ENCODE results near the gene LGI2. TPM values are rescaled to one million over a fixed set of nuclear protein-coding genes. Genes with fewer than 3 reads are reported as not detected.
A peak's percentile ranks its signal among the peaks of the same experiment; 100 is the strongest.
"Not testable (repeated sequence)": the region's sequence is repeated elsewhere in the genome, so short reads cannot be mapped to it uniquely, and the experiment has no call there.

The LGI2 gene
- polyA plus RNA-seq, 4 donors, result 23.6 to 32.3 (median 25.0) TPM

DNA sequence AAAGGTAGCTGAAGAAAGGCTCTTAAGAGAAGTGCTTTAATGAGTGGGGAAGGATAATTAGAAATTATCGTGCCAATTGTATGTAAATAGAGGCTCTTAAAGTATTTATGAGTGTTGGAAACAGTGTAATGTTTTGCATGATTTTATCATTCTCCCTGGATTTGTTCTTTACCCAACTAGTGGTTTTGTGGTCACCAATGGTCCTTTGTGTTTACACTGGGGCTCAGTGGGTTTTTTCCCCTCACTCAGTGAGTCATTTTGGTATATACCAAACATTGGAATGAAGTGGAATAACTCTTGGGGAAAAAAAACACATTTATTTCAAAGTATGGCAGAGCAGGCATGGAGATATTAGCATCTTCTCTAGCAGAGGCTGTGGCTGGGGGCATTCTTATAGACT is 20.8 kb upstream of the LGI2 start:
- DNase-seq (ENCODE audit: low read depth in 4 of 4, low spot score in 2 of 4), result no peak

DNA sequence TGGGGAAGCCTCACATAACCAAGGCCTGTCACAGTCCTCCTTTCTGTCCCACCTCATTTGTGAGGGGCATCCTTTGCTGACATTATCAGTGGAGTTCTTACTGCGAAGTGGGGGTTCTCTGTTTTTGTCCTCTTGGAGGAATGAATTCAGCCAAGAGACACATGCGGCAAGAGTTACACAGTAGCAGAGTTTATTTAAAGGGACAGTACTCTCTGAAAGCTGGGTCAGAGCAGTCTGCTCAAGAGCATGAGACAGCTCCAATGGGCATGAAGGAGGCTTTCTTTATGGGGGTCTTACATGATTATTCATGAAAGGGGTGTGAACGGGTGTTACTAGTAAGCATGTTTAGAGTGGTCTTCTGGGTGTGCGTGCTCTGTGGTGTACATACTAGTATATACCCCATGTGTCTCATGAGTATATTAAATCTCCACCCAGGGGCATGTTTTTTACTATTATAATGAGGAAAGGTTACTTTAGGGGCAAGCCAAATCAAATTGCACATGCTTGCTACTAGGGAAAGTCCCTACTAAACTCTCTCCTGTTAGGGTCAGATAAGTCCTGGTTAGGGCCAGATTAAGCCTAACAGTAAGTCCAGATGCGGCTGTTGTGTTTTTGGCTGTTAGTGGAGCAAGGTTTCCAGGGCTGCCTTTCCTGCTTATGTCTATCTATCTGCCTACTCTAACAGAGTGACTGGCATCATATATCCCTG is 19.8 kb upstream of the LGI2 start:
- no peak for DNase-seq (ENCODE audit: low read depth in 4 of 4, low spot score in 2 of 4)

DNA sequence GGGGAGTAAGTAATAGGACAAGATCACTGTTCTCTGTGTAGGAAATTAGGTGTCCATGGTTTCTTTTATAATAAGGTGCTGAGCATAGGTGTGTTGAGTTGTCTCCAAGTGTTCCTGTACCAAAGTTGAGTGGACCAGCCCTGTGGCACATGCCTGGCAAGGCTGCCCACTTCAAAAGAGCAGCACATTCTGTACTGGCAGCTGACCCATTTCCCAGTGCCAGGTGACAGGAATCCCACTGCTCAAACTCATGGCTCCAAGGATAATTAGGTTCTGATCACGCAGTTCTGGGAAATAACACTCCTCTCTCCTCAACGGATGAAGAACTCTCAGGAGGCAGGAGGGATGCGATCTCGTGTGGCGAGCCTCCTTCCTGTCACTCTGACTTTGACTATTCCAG is 12.8 kb upstream of the LGI2 start:
- no peak for DNase-seq (ENCODE audit: low read depth in 4 of 4, low spot score in 2 of 4)

DNA sequence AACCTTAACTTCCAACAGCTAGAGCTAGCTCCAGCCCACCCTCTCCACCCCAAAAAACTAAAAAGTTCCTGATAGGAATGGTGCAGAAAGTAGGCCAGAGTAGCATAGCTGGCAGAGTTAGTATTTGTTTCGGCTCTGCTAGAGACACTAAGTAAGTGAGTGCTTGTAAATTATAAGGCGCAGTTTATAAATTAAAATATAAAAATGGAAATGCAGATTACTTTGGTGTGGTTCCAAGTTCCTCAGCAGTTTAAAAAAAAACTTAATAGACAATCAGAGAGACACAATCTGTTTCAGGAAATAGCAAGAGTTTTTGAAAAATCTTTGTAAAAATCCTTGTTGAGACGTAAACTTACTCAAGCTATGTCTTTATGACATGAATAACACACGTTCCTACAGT is 2.8 kb upstream of the LGI2 start:
- DNase-seq (ENCODE audit: low read depth in 4 of 4, low spot score in 2 of 4), result no peak

DNA sequence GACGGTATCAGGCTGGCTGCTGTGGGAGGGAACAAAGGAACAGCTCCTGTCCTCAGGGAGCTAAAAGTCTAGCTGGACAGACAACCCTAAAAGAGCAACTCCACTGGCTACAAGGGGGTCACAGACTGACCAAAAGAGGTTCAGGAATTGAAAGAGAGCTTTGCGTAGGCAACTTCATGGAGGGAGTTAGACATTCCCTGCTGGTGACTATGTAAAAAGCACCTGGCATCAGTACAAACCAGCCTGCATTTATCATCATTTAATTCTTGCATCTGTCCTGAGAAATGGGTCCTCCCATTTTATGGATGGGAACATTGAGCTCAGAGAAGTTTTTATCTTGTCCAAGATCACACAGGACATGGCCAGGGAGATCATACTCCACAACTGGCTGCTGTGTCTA is 1.4 kb upstream of the LGI2 start:
- DNase-seq (ENCODE audit: low read depth in 4 of 4, low spot score in 2 of 4), result no peak

DNA sequence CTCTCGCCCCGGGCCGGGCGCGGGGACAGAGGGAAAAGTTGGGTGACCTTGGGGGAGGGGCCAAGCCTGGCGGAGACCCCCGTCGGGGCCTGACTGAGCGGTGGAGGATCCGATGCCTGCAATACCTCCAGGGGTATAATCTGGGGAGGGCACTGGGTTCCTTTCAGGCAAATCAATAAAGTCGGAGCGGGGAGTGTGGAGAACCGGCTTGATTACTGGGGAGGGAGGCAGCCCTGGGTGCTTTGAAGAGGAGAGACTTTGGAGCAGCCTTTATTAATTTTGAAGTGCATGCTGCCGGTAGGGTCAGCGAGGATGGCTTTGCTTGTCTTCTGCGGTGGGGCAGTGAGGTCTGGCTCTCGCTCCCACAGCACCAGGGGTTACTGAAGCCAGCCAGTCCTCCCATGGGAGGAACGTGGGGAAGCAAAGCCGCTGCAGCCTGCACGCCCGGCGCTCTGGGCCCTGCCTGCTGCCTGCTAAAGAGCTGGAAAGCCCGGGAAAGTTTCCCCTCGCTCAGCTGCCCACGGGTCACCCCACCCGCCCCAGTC is 403 bp upstream of the LGI2 start:
- DNase-seq (ENCODE audit: low read depth in 4 of 4, low spot score in 2 of 4), result no peak

DNA sequence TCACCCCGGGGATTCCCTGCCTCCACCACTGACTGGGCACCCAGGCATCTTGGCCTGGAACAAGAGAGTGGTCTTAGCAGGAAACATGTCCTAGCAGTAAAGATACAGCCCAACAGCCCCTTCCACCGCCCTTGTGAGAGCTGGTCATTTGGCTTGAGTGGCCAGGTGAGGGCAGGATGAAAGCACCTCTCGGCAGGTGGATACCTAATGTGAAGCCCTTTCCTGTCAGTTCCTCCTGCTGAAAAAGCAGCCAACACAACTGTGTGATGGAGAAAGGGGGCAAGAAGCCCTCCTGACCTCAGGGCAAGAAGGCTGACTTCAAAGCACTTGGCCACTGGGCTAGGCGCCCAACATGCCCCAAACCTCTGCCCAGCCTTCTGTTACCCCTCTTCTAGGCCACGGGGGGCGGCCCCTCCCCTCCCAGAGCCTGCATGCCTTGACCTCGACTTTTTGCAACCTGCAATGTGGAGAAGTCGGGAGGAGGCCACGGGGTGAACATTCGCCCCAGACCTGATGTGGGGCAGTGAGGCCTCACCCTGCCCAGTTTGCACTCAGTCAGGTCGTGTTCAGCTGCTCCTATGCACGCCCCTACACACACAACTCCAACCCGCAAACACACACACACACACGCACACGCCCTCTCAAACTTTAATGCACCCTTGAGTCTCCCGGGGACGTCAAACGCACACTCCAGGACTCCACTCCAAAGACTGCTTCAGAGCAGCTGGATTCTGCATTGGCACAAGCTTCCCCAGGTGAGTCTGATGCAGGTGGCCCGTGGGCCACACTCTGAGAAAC is 1.1 kb downstream of the LGI2 start:
- DNase-seq (ENCODE audit: low read depth in 4 of 4, low spot score in 2 of 4), result no peak

DNA sequence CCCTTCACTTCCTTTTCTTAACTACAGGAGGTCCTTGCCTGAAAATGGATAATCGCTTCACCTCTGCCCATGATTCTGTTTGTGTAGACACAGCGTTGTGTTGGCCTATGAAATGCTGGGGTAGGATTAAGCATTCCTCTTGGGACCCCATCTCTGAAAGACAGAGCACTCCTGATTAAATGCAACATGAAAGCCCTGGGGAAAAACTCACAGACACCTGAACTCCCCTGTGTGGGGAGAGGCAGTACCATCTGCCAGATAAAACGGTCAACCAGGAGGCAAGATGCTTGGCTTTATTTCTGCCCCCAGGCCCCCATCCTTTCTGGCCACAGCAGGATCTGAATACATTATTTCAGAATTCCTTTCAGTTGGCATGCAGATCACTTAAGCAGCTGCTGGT is 1.9 kb downstream of the LGI2 start:
- no peak for DNase-seq (ENCODE audit: low read depth in 4 of 4, low spot score in 2 of 4)

DNA sequence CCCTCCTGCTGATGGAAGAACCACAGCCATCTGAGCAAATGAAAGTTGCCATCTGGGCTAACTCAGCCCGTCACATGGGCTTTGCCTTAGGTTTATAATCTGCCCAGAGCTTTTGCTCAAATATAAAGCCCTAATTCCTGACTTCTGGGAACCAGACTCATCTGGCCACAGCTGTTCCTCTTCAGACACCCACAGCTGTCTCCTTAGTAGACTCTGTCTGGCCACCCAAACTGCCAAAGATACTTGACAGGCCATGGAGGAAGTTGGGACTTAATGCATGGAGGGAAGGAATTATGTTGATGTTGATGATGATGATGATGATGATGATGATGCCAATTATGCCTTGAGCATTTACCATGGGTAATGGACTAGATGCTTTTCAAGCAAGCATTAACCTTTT is 8.0 kb downstream of the LGI2 start:
- DNase-seq (ENCODE audit: low read depth in 4 of 4, low spot score in 2 of 4), result no peak

DNA sequence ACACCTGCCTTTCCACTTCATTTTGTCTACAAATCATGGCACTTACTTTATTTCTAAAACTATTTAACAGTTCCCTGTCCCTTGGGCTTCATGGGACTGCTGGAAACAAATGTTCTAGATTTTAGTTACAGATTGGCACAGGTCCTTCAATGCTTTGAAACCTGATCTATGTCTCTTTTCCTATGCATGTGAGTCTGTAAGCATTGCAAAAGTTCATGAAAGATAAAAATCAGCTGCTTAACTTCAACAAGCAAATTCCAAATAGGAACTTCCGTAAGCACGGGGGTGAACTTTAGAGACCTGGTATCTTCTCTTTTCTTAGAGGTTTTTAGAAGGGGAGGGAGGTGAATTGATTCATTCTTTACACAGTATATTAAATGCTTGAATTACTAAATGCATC is 9.5 kb downstream of the LGI2 start:
- DNase-seq (ENCODE audit: low read depth in 4 of 4, low spot score in 2 of 4), result no peak

DNA sequence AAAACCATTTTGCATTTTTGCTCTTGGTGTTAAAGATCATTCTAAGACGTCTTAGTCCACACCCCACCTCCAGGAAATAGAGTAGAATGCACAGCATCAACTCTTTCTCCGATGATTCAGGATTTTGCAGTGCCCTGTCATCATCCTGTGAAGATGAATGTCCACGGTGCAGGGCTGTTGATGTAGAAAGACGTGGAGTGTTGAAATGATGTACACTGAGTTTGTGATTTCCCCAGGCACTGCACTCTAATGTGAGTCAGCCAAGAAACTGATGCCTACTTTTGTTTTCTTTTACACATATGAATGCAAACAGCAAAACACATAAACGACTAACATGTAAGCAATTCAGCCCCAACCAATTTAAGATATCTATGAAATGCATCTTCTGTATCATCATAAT is 10.5 kb downstream of the LGI2 start:
- DNase-seq (ENCODE audit: low read depth in 4 of 4, low spot score in 2 of 4), result no peak

DNA sequence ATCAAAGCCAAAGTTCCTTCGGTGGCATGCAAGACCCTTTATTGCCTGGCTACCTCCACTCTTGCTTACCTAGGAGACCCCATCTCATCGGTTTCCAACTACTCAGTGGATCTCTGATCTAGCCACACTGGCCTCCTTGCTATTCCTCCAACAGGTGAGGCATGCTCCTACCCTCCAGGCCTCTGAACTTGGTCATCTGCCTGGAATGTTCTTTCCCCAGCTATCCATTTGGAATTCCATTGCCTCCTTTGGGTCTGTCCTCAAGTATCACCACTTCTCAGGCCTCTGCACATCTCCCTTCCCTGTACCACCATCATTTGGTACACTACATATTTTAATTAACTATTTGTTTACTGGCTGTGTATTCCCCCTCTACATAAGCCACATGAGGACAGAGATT is 11.2 kb downstream of the LGI2 start:
- DNase-seq (ENCODE audit: low read depth in 4 of 4, low spot score in 2 of 4), result no peak

DNA sequence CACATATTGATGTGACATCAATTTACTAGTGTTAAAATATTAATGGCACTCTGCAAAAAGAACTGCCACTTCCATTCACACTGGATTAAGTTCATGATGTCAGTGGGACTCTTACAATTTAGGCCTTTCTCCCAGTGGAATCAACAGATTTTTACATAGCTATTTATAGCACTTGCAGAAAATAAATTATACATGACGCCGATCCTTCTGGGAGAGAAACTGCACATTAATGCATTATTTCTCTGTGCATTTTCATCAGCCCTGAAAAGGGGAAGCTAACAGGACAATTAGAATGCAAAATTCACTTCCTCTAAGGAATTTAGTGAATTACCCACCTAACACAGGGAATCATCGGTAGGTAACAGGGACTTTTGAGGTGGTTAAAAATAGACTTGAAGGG is 15.7 kb downstream of the LGI2 start:
- no peak for DNase-seq (ENCODE audit: low read depth in 4 of 4, low spot score in 2 of 4)

DNA sequence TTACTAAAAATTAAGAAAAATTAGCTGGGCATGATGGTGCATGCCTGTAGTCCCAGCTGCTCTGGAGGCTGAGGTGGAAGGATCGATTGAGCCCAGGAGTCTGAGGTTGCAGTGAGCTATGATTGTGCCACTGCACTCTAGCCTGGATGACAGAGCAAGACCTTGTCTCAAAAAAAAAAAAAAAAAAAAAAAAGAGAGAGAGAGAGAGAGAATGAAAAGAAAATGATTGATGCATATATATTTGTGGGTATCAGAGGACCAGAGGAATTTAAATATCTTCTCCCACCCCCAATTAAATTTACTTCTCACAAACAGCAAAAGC is 16.1 kb downstream of the LGI2 start:
- DNase-seq (ENCODE audit: low read depth in 4 of 4, low spot score in 2 of 4), result not testable (repeated sequence)

DNA sequence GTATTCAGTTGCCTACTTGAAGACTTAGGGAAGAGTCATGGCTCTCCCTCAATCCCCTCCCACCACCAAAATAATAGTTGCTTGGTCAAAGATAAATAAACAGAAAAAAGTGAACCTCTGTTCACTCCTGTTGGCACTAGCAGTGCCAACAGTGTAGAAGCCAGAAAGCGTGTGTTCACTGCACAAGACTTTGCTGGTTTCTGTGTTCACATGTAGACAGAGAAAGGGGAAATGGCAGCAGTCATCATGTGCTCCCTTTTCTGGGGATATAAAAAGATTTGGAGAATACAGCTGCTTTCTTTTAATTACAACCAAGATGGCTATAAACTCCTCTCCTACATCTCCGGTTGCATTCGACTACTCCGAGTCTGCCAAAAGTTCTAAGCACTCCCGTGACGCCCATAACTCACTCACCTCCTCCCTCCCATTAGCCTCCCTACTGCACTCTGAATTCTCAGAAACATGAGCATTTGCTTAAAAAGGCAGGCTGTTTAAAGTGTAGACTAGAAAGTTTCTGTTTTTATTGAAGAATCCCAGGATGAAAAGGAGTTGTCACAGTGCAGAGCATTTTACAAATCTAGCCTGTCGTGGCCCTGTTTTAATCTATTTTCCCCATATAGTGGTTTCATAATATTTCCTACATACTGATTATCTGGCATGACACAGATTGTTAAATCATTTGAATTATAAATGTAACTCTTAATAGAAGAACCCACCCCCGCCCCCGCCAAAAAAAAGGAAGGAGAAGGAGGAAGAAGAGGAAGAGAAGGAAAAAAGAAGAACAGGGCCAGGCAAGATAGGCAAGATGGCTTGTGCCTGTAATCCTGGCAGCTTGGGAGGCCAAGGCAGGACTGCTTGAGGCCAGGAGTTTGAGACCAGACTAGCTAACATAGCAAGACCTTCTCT is 16.7 kb downstream of the LGI2 start:
- peak; percentile 63 to 91 (median 86) for DNase-seq (ENCODE audit: low read depth in 4 of 4, low spot score in 2 of 4)

DNA sequence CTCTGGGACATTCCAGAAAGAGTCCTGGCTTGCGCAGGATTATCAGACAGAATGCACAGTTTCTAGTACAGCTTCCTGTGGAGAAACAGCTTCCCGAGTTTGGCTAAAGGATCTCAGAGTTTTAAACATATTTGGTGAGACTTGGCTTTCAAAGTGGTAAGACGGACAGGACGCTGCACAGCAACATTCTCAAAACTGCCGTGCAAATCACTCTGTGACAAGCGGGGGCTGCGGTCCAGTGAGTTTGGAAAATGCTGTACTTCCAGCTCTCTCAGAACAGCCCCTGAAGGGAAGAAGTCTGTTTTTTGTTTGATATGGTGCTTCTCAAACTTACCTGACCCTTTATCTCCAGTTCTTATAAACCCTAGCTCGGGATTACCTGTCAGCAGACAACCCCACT is 18.1 kb downstream of the LGI2 start:
- peak in 1 of 4 donors; percentile 66 for DNase-seq (ENCODE audit: low read depth in 4 of 4, low spot score in 2 of 4)

DNA sequence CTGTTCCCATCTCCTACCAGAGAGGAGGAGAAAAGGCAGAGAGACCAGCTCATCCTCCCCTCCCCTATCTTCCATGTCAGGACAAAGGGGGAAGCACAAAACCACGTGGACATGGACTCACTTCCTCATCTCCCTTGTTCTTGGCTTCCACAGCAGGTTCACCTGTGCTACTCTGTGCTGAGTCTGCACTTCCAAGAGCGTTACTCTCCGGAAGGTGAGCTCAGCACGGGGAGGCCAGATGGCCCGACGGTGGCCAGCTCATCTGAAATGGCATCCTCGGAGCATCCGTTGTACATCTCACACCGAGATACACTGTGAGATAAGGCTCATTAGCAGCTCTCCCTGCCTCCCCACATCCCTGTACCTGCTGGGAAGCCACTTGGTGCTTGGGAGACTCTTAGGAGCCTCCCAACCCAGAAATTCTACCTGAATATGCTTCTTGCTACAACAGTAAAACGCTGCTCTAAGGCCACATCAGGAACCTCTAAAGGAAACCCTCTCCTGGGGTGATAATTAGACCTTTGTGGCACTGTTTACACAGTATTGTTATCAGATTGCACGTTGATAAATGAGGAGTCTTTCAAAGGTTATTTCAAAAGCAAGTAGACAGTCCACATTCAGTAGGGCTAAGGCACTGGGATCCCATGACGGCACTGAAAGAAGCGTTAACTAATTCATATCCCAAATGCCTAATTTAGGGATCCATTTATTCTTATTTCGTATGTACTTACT is 19.4 kb downstream of the LGI2 start:
- no peak for DNase-seq (ENCODE audit: low read depth in 4 of 4, low spot score in 2 of 4)

DNA sequence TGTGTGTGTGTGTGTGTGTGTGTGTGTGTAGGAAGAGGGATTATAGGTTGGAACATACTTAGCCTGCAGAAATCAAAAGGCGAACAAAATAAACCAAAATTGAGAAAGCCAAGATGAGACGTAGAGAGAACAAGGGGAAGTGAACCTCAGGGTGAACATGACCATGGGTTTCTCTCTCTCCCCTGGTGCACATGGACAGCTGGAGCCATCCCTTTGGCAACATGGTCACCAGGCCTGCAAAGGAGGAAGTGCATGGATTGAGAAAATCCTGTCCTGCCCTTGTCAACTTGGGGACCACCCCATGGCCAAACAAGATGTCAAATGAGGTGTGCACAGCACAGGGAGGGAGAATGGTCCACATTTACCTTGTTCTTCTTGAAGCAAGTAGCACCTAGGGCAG is 23.1 kb downstream of the LGI2 start:
- no peak for DNase-seq (ENCODE audit: low read depth in 4 of 4, low spot score in 2 of 4)

DNA sequence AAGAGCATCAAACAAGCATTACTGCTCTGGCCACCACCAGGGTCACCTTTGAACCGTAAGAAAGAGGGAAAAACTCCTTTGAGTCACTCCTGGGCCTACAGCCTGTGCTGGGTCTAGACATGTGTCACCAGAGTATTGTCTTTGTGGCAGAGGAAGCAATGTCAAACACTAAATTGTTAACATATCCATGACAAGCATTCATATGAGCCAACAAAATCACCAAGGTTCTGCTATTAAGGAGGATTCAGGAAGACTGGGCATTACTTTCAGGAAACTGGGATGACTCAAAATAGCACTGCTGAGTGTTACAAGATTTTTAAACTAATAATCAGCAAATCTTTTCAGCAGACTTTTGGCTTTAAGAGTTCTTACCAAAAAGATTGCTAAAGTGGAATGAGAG is 28.1 kb downstream of the LGI2 start:
- no peak for DNase-seq (ENCODE audit: low read depth in 4 of 4, low spot score in 2 of 4)

DNA sequence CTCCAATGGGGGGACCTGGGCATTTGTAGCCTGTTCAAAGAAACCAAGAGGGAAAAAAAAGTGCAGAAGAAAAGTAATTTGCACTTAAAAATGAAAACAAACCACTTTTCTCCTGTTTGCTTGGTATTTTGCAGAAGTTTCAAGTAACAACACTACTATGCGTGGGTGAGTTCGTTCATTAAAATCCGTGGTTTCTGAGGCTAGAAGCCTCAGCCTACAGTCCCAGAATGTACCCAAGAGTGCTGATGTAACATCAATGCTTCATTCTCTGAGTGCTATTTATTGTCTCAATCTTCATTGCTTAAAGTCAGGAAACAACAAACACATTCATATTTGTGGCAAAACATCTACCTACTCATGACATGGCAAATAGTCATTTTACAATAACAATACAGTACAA is 29.2 kb downstream of the LGI2 start:
- DNase-seq (ENCODE audit: low read depth in 4 of 4, low spot score in 2 of 4), result no peak

DNA sequence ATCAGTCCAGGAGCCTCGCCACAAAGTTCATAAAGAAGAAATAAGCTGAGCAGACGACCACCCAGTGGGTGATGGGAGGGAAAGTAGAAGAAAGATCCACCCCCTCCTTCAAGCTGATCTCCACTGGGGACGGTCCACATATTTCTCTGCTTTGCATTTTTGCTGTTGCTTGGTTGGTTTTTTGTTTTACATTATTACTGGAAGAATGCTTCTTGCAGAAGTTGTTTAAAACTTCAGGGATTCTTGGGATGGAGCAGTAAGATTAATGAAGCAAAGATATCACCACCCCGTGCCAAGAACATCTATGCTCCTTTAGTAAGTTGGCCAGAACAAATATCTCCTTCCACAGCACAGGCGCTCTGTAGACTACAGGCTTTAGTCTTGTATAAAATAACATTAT is 30.1 kb downstream of the LGI2 start:
- no peak for DNase-seq (ENCODE audit: low read depth in 4 of 4, low spot score in 2 of 4)
